ENCODE results near the gene TES. TPM values are rescaled to one million over a fixed set of nuclear protein-coding genes. Genes with fewer than 3 reads are reported as not detected.

TES gene
- total and polyA plus RNA-seq, 9 of the 15 experiments (the other 6 are each of a cell fraction or from before 2014, with no cell fraction given) = 20.7 to 61.6 (median 53.8) TPM

- TF ChIP-seq MEIS2 (IDR thresholded peaks at IDR 0.05; ENCODE audit: partially characterized antibody) = peak; percentile 48
- peak; percentile 38; the same call in 1 of the 2 replicates for TF ChIP-seq DMBX1 (CRISPR knock-in tag; IDR thresholded peaks at IDR 0.05; ENCODE audit: borderline replicate concordance)
- 0 out of 2 replicates have a peak, but pooled peaks have one; percentile 12 for TF ChIP-seq C11orf30 (IDR thresholded peaks at IDR 0.05; ENCODE audit: low read depth)
- TF ChIP-seq ZNF507 (tag; conservative IDR thresholded peaks at IDR 0.05) = no peak
- peak in 1 of 2 experiments; percentile 18; a peak in 2 of 4 replicates for TF ChIP-seq TEAD1 (CRISPR knock-in tag; IDR thresholded peaks at IDR 0.05)
- peak; percentile 63; the same call in 1 of the 2 replicates for TF ChIP-seq KLF13 (tag; IDR thresholded peaks at IDR 0.05; ENCODE audit: borderline replicate concordance, low read depth)
- peak; percentile 50; the same call in 1 of the 2 replicates for TF ChIP-seq MTF1 (CRISPR knock-in tag; IDR thresholded peaks at IDR 0.05; ENCODE audit: borderline replicate concordance)
- peak; percentile 30; the same call in 1 of the 2 replicates for TF ChIP-seq GABPB1 (CRISPR knock-in tag; IDR thresholded peaks at IDR 0.05)
- TF ChIP-seq NR4A1 (CRISPR knock-in tag; IDR thresholded peaks at IDR 0.05) = peak; percentile 32; the same call in 1 of the 2 replicates
- no peak for TF ChIP-seq NR4A1 (tag; IDR thresholded peaks at IDR 0.05)
- TF ChIP-seq U2AF1 (optimal IDR thresholded peaks at IDR 0.05; ENCODE audit: low read depth, low read length) = peak; percentile 16
- peak; percentile 83 to 85; a peak in 3 of 4 replicates for TF ChIP-seq NRF1 (conservative IDR thresholded peaks at IDR 0.05 in 1 of 2, IDR thresholded peaks at IDR 0.05 in 1 of 2)
- TF ChIP-seq ZNF764 (CRISPR knock-in tag; IDR thresholded peaks at IDR 0.05; ENCODE audit: low read depth) = peak; percentile 83; the same call in 1 of the 2 replicates
- TF ChIP-seq BMI1 (IDR thresholded peaks at IDR 0.05; ENCODE audit: low read length) = no peak
- peak; percentile 58; the same call in 1 of the 2 replicates for TF ChIP-seq KLF1 (tag; IDR thresholded peaks at IDR 0.05)
- no peak for TF ChIP-seq SREBF2 (CRISPR knock-in tag; IDR thresholded peaks at IDR 0.05)
- TF ChIP-seq HDAC2 (IDR thresholded peaks at IDR 0.05) = no peak
- TF ChIP-seq VEZF1 (CRISPR knock-in tag; IDR thresholded peaks at IDR 0.05) = peak; percentile 34
- 0 out of 2 replicates have a peak, but pooled peaks have one; percentile 57 for TF ChIP-seq ZFPM2 (CRISPR knock-in tag; IDR thresholded peaks at IDR 0.05)
- TF ChIP-seq IRF2 (CRISPR knock-in tag; IDR thresholded peaks at IDR 0.05) = no peak
- TF ChIP-seq GMEB1 (CRISPR knock-in tag; IDR thresholded peaks at IDR 0.05) = peak; percentile 44; the same call in 1 of the 2 replicates
- TF ChIP-seq FIP1L1 (IDR thresholded peaks at IDR 0.05; ENCODE audit: low read depth, low read length, poor library complexity, severe bottlenecking) = peak; percentile 85
- peak; percentile 45; the same call in 1 of the 2 replicates for TF ChIP-seq SUPT5H (IDR thresholded peaks at IDR 0.05)
- peak; percentile 20 for TF ChIP-seq SAP30 (IDR thresholded peaks at IDR 0.05; ENCODE audit: borderline replicate concordance, insufficient read depth, low read depth, low read length, poor library complexity, severe bottlenecking)
- peak in 1 of 2 experiments; percentile 72; a peak in 2 of 4 replicates for TF ChIP-seq RCOR1 (IDR thresholded peaks at IDR 0.05; ENCODE audit: borderline replicate concordance in 1 of 2, low read depth in 2 of 2, low read length in 2 of 2)
- peak; percentile 37; the same call in 1 of the 2 replicates for TF ChIP-seq ZKSCAN1 (IDR thresholded peaks at IDR 0.05; ENCODE audit: low read depth, low read length)
- TF ChIP-seq TCFL5 (CRISPR knock-in tag; conservative IDR thresholded peaks at IDR 0.05) = no peak
Measured at GRCh38 chr7:116210345-116211005, at the start of gene TES (continued).

All from K562 (cell line).